Transverse colon (tissue), 4 donors: ENCODE measurements around the gene EXOSC10. TPM values are rescaled to one million over a fixed set of nuclear protein-coding genes. Genes with fewer than 3 reads are reported as not detected.

Experiments
- DNase-seq: peaks from one replicate; pipeline ENCODE4 v3.0.0-alpha.2; 2019
- H3K27ac ChIP-seq, 4 donors: fragments of 200-600 bp; sonication (generic); 2 replicates each; pipeline ENCODE4 v1.5.1; 2016 to 2018; ENCODE audit warnings: inconsistent platforms in 4 of 4
- H3K27me3 ChIP-seq: fragments of 200-600 bp; sonication (generic); 2 replicates; pipeline ENCODE4 v1.5.1; 2017; ENCODE audit warnings: inconsistent platforms
- H3K36me3 ChIP-seq, 4 donors: fragments of 200-600 bp; sonication (generic); 2 replicates each; pipeline ENCODE4 v1.5.1; 2017 to 2019; ENCODE audit warnings: inconsistent platforms in 4 of 4
- H3K4me1 ChIP-seq, 4 donors: fragments of 200-600 bp; sonication (generic); 2 replicates each; pipeline ENCODE4 v1.5.1; 2017 to 2020; ENCODE audit warnings: inconsistent platforms in 4 of 4
- H3K4me3 ChIP-seq, 4 donors: fragments of 200-600 bp; sonication (generic); 1 replicate in 1 of 4; 2 replicates in 3 of 4; pipeline versions ENCODE4 v1.5.1 to v1.6.1; 2017 to 2019; ENCODE audit warnings: inconsistent platforms in 4 of 4
- H3K9me3 ChIP-seq, 2 donors: fragments of 200-600 bp; sonication (generic); 2 replicates each; pipeline ENCODE4 v1.5.1; 2017 to 2019; ENCODE audit warnings: inconsistent platforms in 2 of 2
- CTCF ChIP-seq, 5 experiments: fragments of 200-600 bp in 3 of 5; fragments of 450-650 bp in 2 of 5; sonication (generic) in 3 of 5; IDR thresholded peaks; 1 replicate in 2 of 5; 2 replicates in 3 of 5; pipeline ENCODE4 v1.5.1; 2016 to 2017; ENCODE audit warnings: antibody characterized with exemption in 5 of 5, inconsistent platforms in 3 of 5, mild to moderate bottlenecking in 2 of 5, moderate library complexity in 1 of 5
- EP300 ChIP-seq: sonication (generic); formaldehyde crosslinking; IDR thresholded peaks from one replicate; pipeline ENCODE4 v1.6.1; 2017; ENCODE audit warnings: antibody characterized with exemption, low read depth
- POLR2A ChIP-seq: fragments of 450-650 bp; IDR thresholded peaks from one replicate; pipeline ENCODE4 v1.6.1; 2016; ENCODE audit warnings: antibody characterized with exemption, mild to moderate bottlenecking, moderate library complexity
- POLR2AphosphoS5 ChIP-seq, 3 donors: sonication (generic); formaldehyde crosslinking; IDR thresholded peaks; one replicate each; pipeline ENCODE4 v1.6.1; 2016; ENCODE audit warnings: antibody characterized with exemption in 3 of 3
- WGBS, 2 donors: methylation state at CpG; one replicate each; pipeline ENCODE4 v1.1.5; 2018; ENCODE audit warnings: low coverage in 1 of 2; 5-methylcytosine and 5-hydroxymethylcytosine counted together
- in situ Hi-C, 4 donors: fragments of 200-750 bp; cut with MboI; loops; one replicate each; pipeline versions ENCODE4 v1.15.0 to v1.15.1; 2017; ENCODE audit warnings: low sequenced_read_pairs in 3 of 4, low pct_ligation_motif_present in 1 of 4, low pct_unique_long_range_greater_than_20kb in 1 of 4
- intact Hi-C: fragments of 100-400 bp; cut with DNase I; formaldehyde crosslinking; loops from one replicate; pipeline ENCODE4 v1.15.1; 2023; ENCODE audit warnings: low total_unique reads
- total RNA-seq, 4 donors: library from RNA; depleted of rRNA; stranded (reverse); fragments of >200 nt; gene quantifications; one replicate each; pipeline ENCODE4 v1.1.0, GENCODE V29; 2016

Gene EXOSC10
- total RNA-seq, 4 donors from 2014 or later = 43.8 to 113 (median 68.7) TPM

GRCh38 chr1:11138029-11138428, 38.4 kb upstream of the EXOSC10 start:
- H3K4me1 ChIP-seq = peaks cover 7 to 14% (median 10%) of the 10 kb centered on the region in 4 donors
- H3K9me3 ChIP-seq = no peaks in the 10 kb centered on the region
- in situ Hi-C loops = no loop called here
- TF ChIP-seq EP300 (no peak), CTCF (IDR thresholded peaks at IDR 0.05) (no peak), POLR2AphosphoS5 (IDR thresholded peaks at IDR 0.05) (no peak), POLR2A (no peak)
- no peak overlapping the region for H3K27ac ChIP-seq
- H3K27me3 ChIP-seq = no peaks in the 10 kb centered on the region
- no peak overlapping the region for H3K4me3 ChIP-seq
- intact Hi-C loops = no loop called here
- H3K36me3 ChIP-seq = peaks cover 0 to 54% (median 6%) of the 10 kb centered on the region in 4 donors
- WGBS, 2 donors = 96 to 100% methylated on average over 1 of the region's 1 CpG
- DNase-seq = no peak

GRCh38 chr1:11134898-11135266, 35.2 kb upstream of the EXOSC10 start:
- no peak for DNase-seq
- Histone ChIP-seq H3K36me3 (peaks cover 0 to 65% (median 18%) of the 10 kb centered on the region in 4 donors), H3K4me1 (peaks cover 7 to 14% (median 10%) of the 10 kb centered on the region in 4 donors), H3K9me3 (no peaks in the 10 kb centered on the region), H3K27ac (no peak overlapping the region), H3K27me3 (no peaks in the 10 kb centered on the region), H3K4me3 (no peak overlapping the region)
- intact Hi-C loops (no loop called here), in situ Hi-C loops (no loop called here)
- TF ChIP-seq POLR2AphosphoS5 (IDR thresholded peaks at IDR 0.05) (no peak), CTCF (IDR thresholded peaks at IDR 0.05) (no peak), EP300 (no peak), POLR2A (no peak)
- WGBS, 2 donors = 50 to 68% methylated on average over 2 to 5 of the region's 5 CpGs

- no peak overlapping the region for H3K27ac ChIP-seq
- no peak overlapping the region for H3K4me3 ChIP-seq
- in situ Hi-C loops (no loop called here), intact Hi-C loops (no loop called here)
- DNase-seq = no peak
- 67% methylated on average over 5 of the region's 5 CpGs; no CpG with 5 or more reads in 1 of the 2 donors for WGBS, 2 donors
- H3K9me3 ChIP-seq = no peaks in the 10 kb centered on the region
- TF ChIP-seq EP300 = no peak
- no peak for TF ChIP-seq POLR2A
- TF ChIP-seq CTCF (IDR thresholded peaks at IDR 0.05) = no peak
- H3K4me1 ChIP-seq = peaks cover 7 to 14% (median 10%) of the 10 kb centered on the region in 4 donors
- H3K27me3 ChIP-seq = no peaks in the 10 kb centered on the region
- peaks cover 0 to 69% (median 19%) of the 10 kb centered on the region in 4 donors for H3K36me3 ChIP-seq
These were observed 34.7 kb upstream of the EXOSC10 start for GRCh38 chr1:11134251-11134897.

- 67 to 95% methylated on average over 1 to 8 of the region's 8 CpGs for WGBS, 2 donors
- intact Hi-C loops (no loop called here), in situ Hi-C loops (no loop called here)
These were observed 33.1 kb upstream of the EXOSC10 start for GRCh38 chr1:11132563-11133293.

More at GRCh38 chr1:11132563-11133293, 33.1 kb upstream of the EXOSC10 start:
- no peaks in the 10 kb centered on the region for H3K9me3 ChIP-seq
- H3K4me1 ChIP-seq = peaks cover 7 to 14% (median 10%) of the 10 kb centered on the region in 4 donors
- H3K27me3 ChIP-seq = no peaks in the 10 kb centered on the region
- DNase-seq = no peak
- no peak overlapping the region for H3K4me3 ChIP-seq
- no peak overlapping the region for H3K27ac ChIP-seq
- peaks cover 0 to 68% (median 26%) of the 10 kb centered on the region in 4 donors for H3K36me3 ChIP-seq
- TF ChIP-seq POLR2AphosphoS5 (IDR thresholded peaks at IDR 0.05) (no peak), EP300 (no peak), CTCF (IDR thresholded peaks at IDR 0.05) (no peak), POLR2A (no peak)
